GM18511 (cell line): Measurements from ENCODE around the gene VKORC1L1.
A peak's percentile ranks its signal among the peaks of the same experiment; 100 is the strongest.
"Not testable (repeated sequence)": the region's sequence is repeated elsewhere in the genome, so short reads cannot be mapped to it uniquely, and the experiment has no call there.

ENCODE experiments used
- ATAC-seq: cut with Tn5 transposase; IDR thresholded peaks from one replicate; pipeline ENCODE4 v1.9.1; 2021; ENCODE audit warnings: mild to moderate bottlenecking, moderate library complexity; ENCODE audit not compliant: unreplicated experiment

Gene VKORC1L1

GRCh38 chr7:65974191-65974801, 101.4 kb downstream of the VKORC1L1 start:
- ATAC-seq: no peak

GRCh38 chr7:65974876-65975275, 102.0 kb downstream of the VKORC1L1 start:
- ATAC-seq: no peak

GRCh38 chr7:65975814-65976445, 103.1 kb downstream of the VKORC1L1 start:
- no peak for ATAC-seq

- no peak for ATAC-seq
Measured at GRCh38 chr7:65976659-65977196, 103.9 kb downstream of the VKORC1L1 start.

- ATAC-seq: no peak
Measured at GRCh38 chr7:65978891-65979582, 106.2 kb downstream of the VKORC1L1 start.

- ATAC-seq: no peak
Measured at GRCh38 chr7:65979583-65980477, 107.0 kb downstream of the VKORC1L1 start.

- peak; percentile 77 for ATAC-seq
Measured at GRCh38 chr7:65980478-65981250, 107.8 kb downstream of the VKORC1L1 start.

GRCh38 chr7:65981965-65982792, 109.3 kb downstream of the VKORC1L1 start, which contains the start of gene GUSB:
Gene GUSB, minus strand, starts transcription at chr7:65982213. Its CDS starts 30 bp downstream, at chr7:65982183.
- ATAC-seq: peak; percentile 79

- ATAC-seq: no peak
Measured at GRCh38 chr7:65983965-65984658, 111.2 kb downstream of the VKORC1L1 start.

- no peak for ATAC-seq
Measured at GRCh38 chr7:65988084-65988483, 115.2 kb downstream of the VKORC1L1 start.

GRCh38 chr7:65988503-65988902, 115.6 kb downstream of the VKORC1L1 start:
- ATAC-seq: not testable (repeated sequence)

- ATAC-seq: no peak
Measured at GRCh38 chr7:65989694-65990080, 116.8 kb downstream of the VKORC1L1 start.

GRCh38 chr7:65991829-65992228, 119.0 kb downstream of the VKORC1L1 start:
- ATAC-seq: not testable (repeated sequence)

- no peak for ATAC-seq
Measured at GRCh38 chr7:65992526-65992925, 119.7 kb downstream of the VKORC1L1 start.

GRCh38 chr7:65994984-65995383, 122.1 kb downstream of the VKORC1L1 start:
- not testable (repeated sequence) for ATAC-seq

GRCh38 chr7:66000823-66001417, 128.0 kb downstream of the VKORC1L1 start:
- not testable (repeated sequence) for ATAC-seq

- not testable (repeated sequence) for ATAC-seq
Measured at GRCh38 chr7:66005115-66005671, 132.3 kb downstream of the VKORC1L1 start.

GRCh38 chr7:66007232-66007631, 134.4 kb downstream of the VKORC1L1 start:
- no peak for ATAC-seq
